ENCODE data around the gene MAP4K5.

GRCh38 chr14:50529288-50530179, 2.8 kb downstream of the MAP4K5 start:
- TF ChIP-seq POLR2A (IDR thresholded peaks at IDR 0.05) (no peak), CTCF (IDR thresholded peaks at IDR 0.05) (no peak)
